IPS DF 6.9 (cell line): ENCODE measurements around the gene RBM17.

Experiments used
- DNase-seq: peaks from one replicate; pipeline ENCODE4 v3.0.0-alpha.2; 2013; ENCODE audit warnings: low read depth, low spot score
- H3K27ac ChIP-seq: one replicate; pipeline ENCODE4 v1.5.1; 2013; ENCODE audit warnings: low read length, control low read depth
- H3K27me3 ChIP-seq: 2 replicates; pipeline ENCODE4 v1.6.1; 2013; ENCODE audit warnings: mild to moderate bottlenecking, low read length; ENCODE audit not compliant: control insufficient read depth, insufficient read depth
- H3K36me3 ChIP-seq: 2 replicates; pipeline ENCODE4 v1.6.1; 2013; ENCODE audit warnings: low read length; ENCODE audit not compliant: control insufficient read depth, insufficient read depth
- H3K4me1 ChIP-seq: 2 replicates; pipeline ENCODE4 v1.6.1; 2013; ENCODE audit warnings: low read length; ENCODE audit not compliant: control insufficient read depth, insufficient read depth
- H3K4me3 ChIP-seq: 2 replicates; pipeline ENCODE4 v1.5.1; 2013; ENCODE audit warnings: mild to moderate bottlenecking, low read length
- H3K9me3 ChIP-seq: 2 replicates; pipeline ENCODE4 v1.6.1; 2013; ENCODE audit warnings: low read length, inconsistent platforms; ENCODE audit not compliant: control insufficient read depth, insufficient read depth
- WGBS: extraction: QIAGEN DNeasy Blood & Tissue Kit; methylation state at CpG from one replicate; pipeline ENCODE4 v1.1.7; 2013; ENCODE audit warnings: mixed read lengths, missing lambda C conversion rate; ENCODE audit not compliant: insufficient read length, insufficient coverage; 5-methylcytosine and 5-hydroxymethylcytosine counted together

RBM17 gene

DNA sequence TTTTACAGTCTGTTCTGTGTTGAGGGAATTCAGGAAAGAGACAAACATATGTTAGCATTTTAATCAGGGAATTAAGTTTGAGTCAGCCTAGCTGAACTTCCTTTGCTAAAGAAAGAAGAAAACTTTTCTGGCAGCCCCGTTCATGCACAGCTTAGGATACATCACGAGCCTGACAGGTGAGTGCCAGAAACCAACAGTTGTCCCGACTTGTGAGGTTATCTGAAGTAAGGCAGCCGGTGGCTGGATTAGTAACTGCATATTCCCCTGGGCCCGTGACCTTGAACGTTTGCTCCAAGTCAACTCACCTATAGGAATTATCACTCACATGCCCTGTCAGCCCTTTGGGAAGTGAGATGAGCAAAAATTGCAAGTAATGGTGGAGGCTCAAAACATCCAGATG lies 24.1 kb downstream of the RBM17 start:
- DNase-seq = no peak
- WGBS = no CpG with 5 or more reads among the region's 6 CpGs

DNA sequence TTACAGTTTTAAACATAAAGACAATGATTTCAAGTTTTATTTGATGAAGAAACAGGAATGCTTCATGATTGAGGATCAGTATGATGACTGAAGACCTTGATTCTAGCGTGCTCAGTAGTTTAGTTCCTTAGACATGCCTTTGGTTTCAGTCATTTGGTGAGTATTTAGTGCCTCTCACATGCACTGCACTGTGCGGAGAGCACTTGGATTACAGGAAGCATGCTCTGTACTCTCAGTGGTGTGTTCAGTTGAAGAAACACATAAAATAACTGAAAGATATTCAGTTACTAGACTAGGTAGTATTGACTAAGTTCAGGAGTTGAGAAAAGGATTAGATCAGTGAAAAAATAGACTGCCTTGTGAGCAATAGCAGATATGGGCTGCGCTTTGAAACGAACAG lies 25.5 kb downstream of the RBM17 start:
- WGBS = no CpG with 5 or more reads among the region's 4 CpGs
- H3K36me3 ChIP-seq = peaks cover 23% of the 10 kb centered on the region

More for the DNA sequence above, 24.1 kb downstream of the RBM17 start:
- H3K4me1 ChIP-seq = no peaks in the 10 kb centered on the region
- H3K9me3 ChIP-seq = no peaks in the 10 kb centered on the region
- H3K4me3 ChIP-seq = no peak overlapping the region
- no peak overlapping the region for H3K27ac ChIP-seq
- H3K27me3 ChIP-seq = no peaks in the 10 kb centered on the region
- peaks cover 23% of the 10 kb centered on the region for H3K36me3 ChIP-seq

DNA sequence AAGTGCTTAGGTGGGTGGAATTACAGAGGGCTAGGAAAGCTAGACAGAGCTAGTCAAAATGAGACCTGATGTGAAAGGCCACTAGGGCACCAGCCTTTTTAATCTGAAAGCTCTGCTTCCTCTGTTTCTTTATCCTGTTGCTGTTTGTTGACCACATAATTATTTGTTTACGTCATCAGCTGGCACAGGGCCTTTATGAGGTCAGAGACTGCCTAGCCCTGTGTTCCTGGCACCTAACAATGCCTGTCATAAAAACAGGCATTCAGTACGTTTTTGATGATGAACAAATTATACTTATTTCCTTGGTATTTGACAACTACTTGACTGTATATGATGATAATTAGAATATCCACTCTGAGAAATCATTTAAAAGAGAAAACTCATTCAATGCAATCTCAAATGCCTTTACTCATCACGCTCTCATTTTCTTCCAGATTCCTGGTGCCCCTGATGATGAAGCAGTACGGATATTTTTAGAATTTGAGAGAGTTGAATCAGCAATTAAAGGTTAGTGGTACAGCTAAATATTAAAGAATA lies 26.0 kb downstream of the RBM17 start:
- no CpG with 5 or more reads among the region's 4 CpGs for WGBS
- no peak for DNase-seq
- H3K36me3 ChIP-seq = peaks cover 21% of the 10 kb centered on the region
- H3K27me3 ChIP-seq = no peaks in the 10 kb centered on the region
- no peaks in the 10 kb centered on the region for H3K9me3 ChIP-seq
- H3K27ac ChIP-seq = no peak overlapping the region
- H3K4me1 ChIP-seq = no peaks in the 10 kb centered on the region
- no peak overlapping the region for H3K4me3 ChIP-seq

More for the DNA sequence above, 25.5 kb downstream of the RBM17 start:
- Histone ChIP-seq H3K9me3 (no peaks in the 10 kb centered on the region), H3K27ac (no peak overlapping the region), H3K27me3 (no peaks in the 10 kb centered on the region), H3K4me1 (no peaks in the 10 kb centered on the region), H3K4me3 (no peak overlapping the region)
- no peak for DNase-seq

DNA sequence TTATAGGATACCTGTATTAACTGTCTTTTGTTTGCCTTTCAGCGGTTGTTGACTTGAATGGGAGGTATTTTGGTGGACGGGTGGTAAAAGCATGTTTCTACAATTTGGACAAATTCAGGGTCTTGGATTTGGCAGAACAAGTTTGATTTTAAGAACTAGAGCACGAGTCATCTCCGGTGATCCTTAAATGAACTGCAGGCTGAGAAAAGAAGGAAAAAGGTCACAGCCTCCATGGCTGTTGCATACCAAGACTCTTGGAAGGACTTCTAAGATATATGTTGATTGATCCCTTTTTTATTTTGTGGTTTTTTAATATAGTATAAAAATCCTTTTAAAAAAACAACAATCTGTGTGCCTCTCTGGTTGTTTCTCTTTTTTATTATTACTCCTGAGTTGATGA lies 26.6 kb downstream of the RBM17 start:
- H3K27ac ChIP-seq = no peak overlapping the region
- H3K4me3 ChIP-seq = no peak overlapping the region
- H3K9me3 ChIP-seq = no peaks in the 10 kb centered on the region
- H3K36me3 ChIP-seq = peaks cover 17% of the 10 kb centered on the region
- WGBS = no CpG with 5 or more reads among the region's 4 CpGs
- no peaks in the 10 kb centered on the region for H3K4me1 ChIP-seq
- no peaks in the 10 kb centered on the region for H3K27me3 ChIP-seq
- no peak for DNase-seq

DNA sequence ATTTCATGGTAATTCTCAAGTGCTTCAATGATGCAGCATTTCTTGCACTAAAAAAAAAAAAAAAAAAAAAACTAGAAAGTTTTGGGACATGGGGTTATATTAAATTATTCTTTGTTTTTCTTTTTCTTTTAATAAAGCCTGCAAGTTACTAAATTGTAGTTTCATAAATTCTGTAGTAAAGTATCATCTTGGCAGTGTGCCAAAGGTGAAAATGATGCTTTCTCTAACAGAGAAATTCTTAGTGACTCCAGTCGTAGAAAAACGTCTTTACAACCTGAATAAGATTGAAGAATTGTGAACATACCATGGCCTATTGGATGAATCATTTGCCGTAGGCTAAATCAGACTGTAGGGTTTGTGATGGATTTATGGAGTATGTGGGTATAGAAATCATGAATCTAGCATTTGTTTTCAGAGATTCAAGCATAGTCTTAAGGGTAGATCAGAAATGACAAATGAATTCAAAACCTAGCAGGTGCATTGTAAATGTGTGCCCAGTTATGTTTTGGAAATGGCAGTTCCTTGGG lies 27.1 kb downstream of the RBM17 start:
- DNase-seq = no peak
- Histone ChIP-seq H3K9me3 (no peaks in the 10 kb centered on the region), H3K4me1 (peaks cover 2% of the 10 kb centered on the region; the same call in 1 of the 2 replicates), H3K36me3 (peaks cover 14% of the 10 kb centered on the region), H3K27me3 (no peaks in the 10 kb centered on the region), H3K27ac (no peak overlapping the region), H3K4me3 (no peak overlapping the region)
- no CpG with 5 or more reads among the region's 3 CpGs for WGBS

DNA sequence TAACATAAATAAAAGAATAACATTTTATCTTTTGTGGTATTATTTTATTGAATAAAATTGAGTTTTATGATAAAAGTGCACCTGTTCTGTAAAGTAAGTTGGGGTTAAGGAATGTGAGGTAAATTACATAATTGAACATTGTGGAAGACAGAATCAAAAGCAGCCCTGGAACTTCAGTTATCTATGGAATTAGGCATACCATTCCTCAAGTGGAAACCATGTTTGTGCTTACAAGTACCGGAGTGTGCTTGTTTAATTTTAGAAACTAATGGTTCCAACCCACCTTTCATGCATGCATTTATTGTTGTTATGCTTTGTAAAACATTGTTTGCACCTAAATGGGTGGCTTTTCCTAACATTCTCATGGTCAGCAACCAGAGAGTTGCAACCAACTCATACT lies 28.0 kb downstream of the RBM17 start:
- DNase-seq = no peak
- Histone ChIP-seq H3K36me3 (peaks cover 14% of the 10 kb centered on the region), H3K27ac (no peak overlapping the region), H3K27me3 (no peaks in the 10 kb centered on the region), H3K4me1 (peaks cover 2% of the 10 kb centered on the region; the same call in 1 of the 2 replicates), H3K9me3 (no peaks in the 10 kb centered on the region), H3K4me3 (no peak overlapping the region)
- no CpG with 5 or more reads among the region's 1 CpG for WGBS

DNA sequence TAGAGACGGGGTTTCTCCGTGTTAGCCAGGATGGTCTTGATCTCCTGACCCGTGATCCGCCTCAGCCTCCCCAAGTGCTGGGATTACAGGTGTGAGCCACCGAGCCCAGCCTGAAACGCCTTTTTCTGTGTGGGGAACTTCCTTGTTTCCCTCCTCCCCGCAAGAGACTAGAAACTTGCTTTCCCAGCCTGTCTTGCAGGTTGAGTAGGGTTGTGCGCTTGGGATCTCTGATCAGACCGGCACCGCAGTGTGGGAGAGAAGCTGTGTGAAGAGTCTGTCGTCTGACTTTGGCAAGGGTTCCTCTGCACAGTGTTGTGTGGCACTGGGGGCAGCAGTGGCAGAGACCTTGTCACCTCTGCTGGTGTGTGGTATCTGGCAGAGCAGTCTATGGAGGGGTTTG lies 28.9 kb downstream of the RBM17 start:
- Histone ChIP-seq H3K36me3 (peaks cover 7% of the 10 kb centered on the region), H3K4me1 (peaks cover 2% of the 10 kb centered on the region; the same call in 1 of the 2 replicates), H3K27me3 (no peaks in the 10 kb centered on the region), H3K4me3 (no peak overlapping the region), H3K27ac (no peak overlapping the region), H3K9me3 (no peaks in the 10 kb centered on the region)
- DNase-seq = no peak
- WGBS = no CpG with 5 or more reads among the region's 11 CpGs

DNA sequence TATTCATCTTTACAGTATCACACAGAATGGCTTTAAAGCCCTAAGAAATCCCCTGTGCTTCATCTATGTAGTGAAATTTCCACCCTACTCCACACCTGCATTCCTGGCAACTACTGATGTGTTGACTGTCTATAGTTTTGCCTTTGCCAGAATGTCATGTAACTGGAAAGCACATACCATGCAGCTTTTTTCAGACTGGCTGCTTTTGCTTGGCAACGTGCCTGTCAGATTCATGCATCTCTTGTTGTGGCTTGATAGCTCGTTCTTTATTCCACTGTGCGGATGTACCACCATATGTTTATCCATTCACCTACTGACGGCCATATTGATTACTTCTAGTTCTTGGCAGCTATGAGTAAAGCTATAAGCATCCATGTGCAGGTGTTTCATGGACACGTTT lies 30.6 kb downstream of the RBM17 start:
- no peak for DNase-seq
- H3K36me3 ChIP-seq = peaks cover under 1% of the 10 kb centered on the region; the same call in 1 of the 2 replicates
- H3K27ac ChIP-seq = no peak overlapping the region
- H3K4me1 ChIP-seq = peaks cover 2% of the 10 kb centered on the region; the same call in 1 of the 2 replicates
- H3K27me3 ChIP-seq = no peaks in the 10 kb centered on the region
- no peaks in the 10 kb centered on the region for H3K9me3 ChIP-seq
- WGBS = no CpG with 5 or more reads among the region's 5 CpGs
- no peak overlapping the region for H3K4me3 ChIP-seq

DNA sequence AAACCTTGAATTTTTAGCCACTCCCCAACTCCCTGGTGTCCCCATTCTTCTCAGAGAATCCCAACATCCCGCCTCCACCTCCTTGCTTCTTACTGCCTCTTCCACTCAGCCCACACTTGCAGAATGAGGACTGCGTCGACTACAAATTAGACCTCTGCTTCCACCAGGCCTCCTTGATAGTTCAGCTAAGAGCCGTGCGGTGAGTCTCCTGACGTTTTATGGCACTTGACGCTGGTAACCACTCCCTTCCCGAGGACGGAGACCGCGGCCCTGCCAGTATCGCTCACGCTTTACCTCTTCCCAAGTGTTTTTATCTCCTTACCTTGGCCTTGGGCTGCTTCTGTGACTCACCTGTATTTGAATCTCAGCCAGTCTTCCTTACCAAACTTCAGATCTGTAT lies 31.1 kb downstream of the RBM17 start:
- Histone ChIP-seq H3K9me3 (no peaks in the 10 kb centered on the region), H3K27me3 (no peaks in the 10 kb centered on the region), H3K36me3 (no peaks in the 10 kb centered on the region), H3K27ac (no peak overlapping the region), H3K4me3 (no peak overlapping the region), H3K4me1 (peaks cover 2% of the 10 kb centered on the region; the same call in 1 of the 2 replicates)
- DNase-seq = no peak
- WGBS = no CpG with 5 or more reads among the region's 13 CpGs

DNA sequence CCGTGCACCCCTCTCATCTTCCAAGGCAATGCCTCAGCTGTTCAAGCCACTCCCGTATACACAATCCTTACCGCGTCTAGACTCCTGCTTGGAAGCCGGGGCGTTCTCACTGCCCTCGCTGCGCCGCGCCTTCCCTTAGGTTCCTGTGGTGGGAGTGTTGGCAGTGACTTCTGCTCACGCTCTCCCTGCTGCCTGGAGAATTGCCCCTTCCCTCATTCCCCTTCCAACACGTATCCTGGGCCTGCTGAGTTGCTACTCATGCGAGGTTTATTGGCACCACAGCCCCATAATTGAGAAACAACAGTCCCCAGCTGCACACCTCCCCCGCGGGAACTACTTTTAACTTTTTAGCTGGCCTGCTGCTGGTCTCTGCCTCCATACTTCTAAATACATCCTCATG lies 31.9 kb downstream of the RBM17 start:
- peaks cover 2% of the 10 kb centered on the region; the same call in 1 of the 2 replicates for H3K4me1 ChIP-seq
- H3K9me3 ChIP-seq = no peaks in the 10 kb centered on the region
- no peaks in the 10 kb centered on the region for H3K27me3 ChIP-seq
- DNase-seq = no peak
- H3K27ac ChIP-seq = no peak overlapping the region
- no CpG with 5 or more reads among the region's 15 CpGs for WGBS
- no peaks in the 10 kb centered on the region for H3K36me3 ChIP-seq
- no peak overlapping the region for H3K4me3 ChIP-seq

DNA sequence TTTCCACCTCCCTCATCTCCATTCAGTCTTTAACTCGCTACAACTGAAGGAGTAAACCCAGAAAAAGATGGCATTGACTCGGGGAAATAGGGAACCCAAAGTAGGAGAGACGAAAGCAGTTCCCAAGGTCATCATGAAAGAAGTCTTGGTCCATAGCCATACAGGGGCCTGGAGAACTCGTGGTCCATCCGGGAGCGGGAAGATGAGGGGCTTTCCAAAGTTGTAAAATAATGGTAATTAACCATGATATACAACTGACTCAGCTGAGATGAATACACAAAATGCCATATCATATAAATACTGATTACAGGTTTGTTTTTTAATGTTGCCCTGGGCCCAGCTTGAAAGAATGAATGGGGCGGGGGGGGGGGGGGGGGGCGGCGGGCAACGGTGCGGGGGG lies 32.3 kb downstream of the RBM17 start:
- Histone ChIP-seq H3K4me3 (no peak overlapping the region), H3K9me3 (no peaks in the 10 kb centered on the region), H3K36me3 (no peaks in the 10 kb centered on the region), H3K27ac (no peak overlapping the region), H3K4me1 (peaks cover 2% of the 10 kb centered on the region; the same call in 1 of the 2 replicates), H3K27me3 (no peaks in the 10 kb centered on the region)
- WGBS = no CpG with 5 or more reads among the region's 11 CpGs
- no peak for DNase-seq
